ENCODE results near the gene ZFAND3. TPM values are rescaled to one million over a fixed set of nuclear protein-coding genes. Genes with fewer than 3 reads are reported as not detected.

Gene ZFAND3
- polyA plus RNA-seq, 1 of the 3 experiments (the other 2 are of a cell fraction), result 16.7 TPM

GRCh38 chr6:37814374-37814773, 5.2 kb upstream of the ZFAND3 start:
- no peak overlapping the region for H3K4me2 ChIP-seq
- H3F3A ChIP-seq (replicated peaks; ENCODE audit: insufficient read depth), result no peaks in the 10 kb centered on the region
- no peak overlapping the region for H3K9ac ChIP-seq
- no peaks in the 10 kb centered on the region for H3K9me2 ChIP-seq
- no peak for DNase-seq
- H3K36me3 ChIP-seq (replicated peaks in 1 of 2; ENCODE audit: control insufficient read depth in 1 of 2, insufficient read depth in 2 of 2, low read length in 1 of 2), result no peaks in the 10 kb centered on the region
- no peak overlapping the region for H3K4me3 ChIP-seq (ENCODE audit: low read depth in 2 of 2, low read length in 1 of 2)
- POLR2A ChIA-PET, result no interaction called here
- no peak overlapping the region for H3K27ac ChIP-seq (ENCODE audit: low read depth in 2 of 2, low read length in 1 of 2)
- 85% methylated on average over 6 of the region's 6 CpGs for WGBS (ENCODE audit: low lambda C conversion rate)
- H3K79me2 ChIP-seq (ENCODE audit: insufficient read depth), result no peaks in the 10 kb centered on the region
- CTCF ChIA-PET, result no interaction called here
- no peak for TF ChIP-seq SMC3 (IDR thresholded peaks at IDR 0.05; ENCODE audit: low read depth, low read length)
- TF ChIP-seq JUND (IDR thresholded peaks at IDR 0.05), result no peak
- no peak for TF ChIP-seq TCF12 (IDR thresholded peaks at IDR 0.05)
- no peak for TF ChIP-seq TEAD4 (IDR thresholded peaks at IDR 0.05; ENCODE audit: borderline replicate concordance, insufficient read depth)
- TF ChIP-seq ZBTB33 (IDR thresholded peaks at IDR 0.05; ENCODE audit: borderline replicate concordance, low read depth), result no peak
- no peak for TF ChIP-seq RXRA (IDR thresholded peaks at IDR 0.05; ENCODE audit: borderline replicate concordance, low read depth)
- TF ChIP-seq CHD2 (IDR thresholded peaks at IDR 0.05; ENCODE audit: low read length, partially characterized antibody), result no peak
- TF ChIP-seq RFX5 (IDR thresholded peaks at IDR 0.05; ENCODE audit: low read length), result no peak
- TF ChIP-seq NRF1 (IDR thresholded peaks at IDR 0.05; ENCODE audit: low read depth, low read length), result no peak
- TF ChIP-seq MEF2A (IDR thresholded peaks at IDR 0.05; ENCODE audit: borderline replicate concordance, low read depth), result no peak
- TF ChIP-seq NFIC (IDR thresholded peaks at IDR 0.05; ENCODE audit: borderline replicate concordance), result no peak
- no peak overlapping the region for H2AFZ ChIP-seq (ENCODE audit: low read depth)
- no peaks in the 10 kb centered on the region for H3K27me3 ChIP-seq (ENCODE audit: insufficient read depth)
- no peaks in the 10 kb centered on the region for H3K9me3 ChIP-seq
- peaks cover 4 to 6% of the 10 kb centered on the region in 2 experiments; a peak in 3 of 4 replicates for H3K4me1 ChIP-seq (ENCODE audit: control insufficient read depth in 1 of 2, insufficient read depth in 2 of 2, low read depth in 1 of 2, low read length in 1 of 2)
- H4K20me1 ChIP-seq (ENCODE audit: insufficient read depth), result no peaks in the 10 kb centered on the region

GRCh38 chr6:37816599-37817375, 2.7 kb upstream of the ZFAND3 start:
- no peaks in the 10 kb centered on the region for H3K27me3 ChIP-seq (ENCODE audit: insufficient read depth)
- TF ChIP-seq ELF1 (IDR thresholded peaks at IDR 0.05) (no peak), EZH2phosphoT487 (IDR thresholded peaks at IDR 0.05; ENCODE audit: borderline replicate concordance, low read depth) (no peak), SIN3A (IDR thresholded peaks at IDR 0.05; ENCODE audit: borderline replicate concordance, low read depth, low read length) (no peak), EP300 (IDR thresholded peaks at IDR 0.05; ENCODE audit: borderline replicate concordance in 1 of 2, low read depth in 1 of 2, low read length in 1 of 2) (no peak), RCOR1 (IDR thresholded peaks at IDR 0.05; ENCODE audit: low read length) (no peak), FOXJ3 (CRISPR knock-in tag; IDR thresholded peaks at IDR 0.05) (no peak), FOSL2 (IDR thresholded peaks at IDR 0.05; ENCODE audit: borderline replicate concordance, low read depth) (no peak)
- H3K4me3 ChIP-seq (ENCODE audit: low read depth in 2 of 2, low read length in 1 of 2), result no peak overlapping the region
- H3K36me3 ChIP-seq (replicated peaks in 1 of 2; ENCODE audit: control insufficient read depth in 1 of 2, insufficient read depth in 2 of 2, low read length in 1 of 2), result peaks cover 0 to 1% of the 10 kb centered on the region in 2 experiments
- no peaks in the 10 kb centered on the region for H3K9me3 ChIP-seq
- peaks cover 18% of the 10 kb centered on the region for H3K79me2 ChIP-seq (ENCODE audit: insufficient read depth)
- CTCF ChIA-PET, result no interaction called here
- 0 out of 2 replicates have a peak overlapping the region, but pooled peaks have one; percentile 89 for H3K4me2 ChIP-seq
- H3K27ac ChIP-seq (ENCODE audit: low read depth in 2 of 2, low read length in 1 of 2), result peak overlapping the region in 1 of 2 experiments; percentile 16; a peak in 1 of 4 replicates
- no peaks in the 10 kb centered on the region for H3K9me2 ChIP-seq
- peaks cover 7 to 14% of the 10 kb centered on the region in 2 experiments for H3K4me1 ChIP-seq (ENCODE audit: control insufficient read depth in 1 of 2, insufficient read depth in 2 of 2, low read depth in 1 of 2, low read length in 1 of 2)
- H3F3A ChIP-seq (replicated peaks; ENCODE audit: insufficient read depth), result no peaks in the 10 kb centered on the region
- POLR2A ChIA-PET, result no interaction called here
- WGBS (ENCODE audit: low lambda C conversion rate), result 90% methylated on average over 7 of the region's 7 CpGs
- no peak overlapping the region for H2AFZ ChIP-seq (ENCODE audit: low read depth)
- no peak overlapping the region for H3K9ac ChIP-seq
- no peak for DNase-seq
- H4K20me1 ChIP-seq (ENCODE audit: insufficient read depth), result peaks cover 15% of the 10 kb centered on the region

All from SK-N-SH (cell line).